Dermis microvascular lymphatic vessel endothelial cell (primary cell): Measurements from ENCODE around the gene PGBD2. TPM values are rescaled to one million over a fixed set of nuclear protein-coding genes. Genes with fewer than 3 reads are reported as not detected.
"Not testable (repeated sequence)": the region's sequence is repeated elsewhere in the genome, so short reads cannot be mapped to it uniquely, and the experiment has no call there.

Source experiments
- DNase-seq, 2 donors: peaks; one replicate each; pipeline versions ENCODE4 v3.0.0 to v3.0.0-alpha.2; 2010; ENCODE audit warnings: low read depth in 2 of 2
- total RNA-seq: library from RNA; depleted of rRNA; stranded (reverse); fragments of >200 nt; gene quantifications from 2 replicates; pipeline ENCODE4 v1.2.1, GENCODE V29; 2014

PGBD2 gene
- total RNA-seq, 1 donor from 2014 or later = 5.9 TPM

DNA sequence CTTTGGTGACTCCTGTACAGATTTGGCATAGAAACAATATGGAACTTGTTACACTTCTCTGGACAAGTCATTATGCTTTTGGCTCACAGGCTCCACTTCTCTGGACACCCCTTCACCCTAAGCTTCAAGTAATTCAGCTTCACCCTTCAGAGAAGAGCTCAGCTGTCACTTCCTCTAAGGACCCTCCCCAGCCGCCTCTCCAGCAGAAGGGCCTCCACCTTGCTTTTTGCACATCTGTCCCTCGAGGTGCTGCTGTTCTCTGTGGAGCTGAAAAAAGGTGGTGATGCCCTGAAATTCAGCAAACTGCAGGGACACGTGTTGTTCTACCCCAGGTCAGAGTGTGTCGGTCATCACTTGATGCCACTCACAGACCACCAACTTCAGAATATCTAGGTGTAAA, 19.8 kb downstream of the PGBD2 start:
- not testable (repeated sequence) for DNase-seq

- no peak for DNase-seq
Observed at GRCh38 chr1:248926401-248927182, 20.6 kb downstream of the PGBD2 start.

DNA sequence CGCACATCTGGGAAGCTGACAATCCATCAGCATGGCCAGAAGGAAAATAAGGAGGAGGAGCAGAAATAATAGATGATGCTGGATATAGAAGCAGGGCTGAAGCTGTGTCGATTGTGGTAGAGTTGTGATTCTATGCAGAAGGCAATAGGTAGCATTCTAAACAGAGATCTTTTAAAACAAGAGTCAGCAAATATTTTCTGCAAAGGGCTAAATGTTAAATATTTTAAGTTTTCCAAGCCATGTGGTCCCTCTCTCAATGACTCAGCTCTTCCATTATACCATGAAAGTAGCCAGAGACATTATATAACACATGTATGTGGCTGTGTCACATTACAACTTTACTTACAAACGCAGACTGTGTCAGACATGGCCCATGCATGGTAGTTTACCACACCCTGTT, 21.2 kb downstream of the PGBD2 start:
- DNase-seq = not testable (repeated sequence)

GRCh38 chr1:248928122-248928521, 22.1 kb downstream of the PGBD2 start:
- not testable (repeated sequence) for DNase-seq

DNA sequence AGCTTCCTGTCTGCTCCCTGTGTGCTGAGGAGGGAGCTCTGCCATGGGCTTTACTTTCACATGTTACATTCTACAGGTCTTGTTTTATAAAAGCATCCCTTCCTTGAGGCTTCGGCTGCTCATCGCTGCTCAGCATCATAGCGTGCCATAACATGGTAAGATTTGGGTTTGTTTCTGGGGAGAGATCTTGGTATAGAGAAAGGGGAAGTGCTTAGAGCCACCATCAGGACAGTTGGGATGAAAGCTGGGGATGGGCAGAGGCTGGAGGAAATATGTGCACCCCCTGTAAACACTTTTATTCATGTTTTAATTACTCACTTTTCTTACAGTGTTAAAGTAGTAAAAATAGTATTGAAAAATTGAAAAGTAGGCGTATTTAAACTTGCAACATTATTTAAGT, 24.0 kb downstream of the PGBD2 start:
- not testable (repeated sequence) for DNase-seq

DNA sequence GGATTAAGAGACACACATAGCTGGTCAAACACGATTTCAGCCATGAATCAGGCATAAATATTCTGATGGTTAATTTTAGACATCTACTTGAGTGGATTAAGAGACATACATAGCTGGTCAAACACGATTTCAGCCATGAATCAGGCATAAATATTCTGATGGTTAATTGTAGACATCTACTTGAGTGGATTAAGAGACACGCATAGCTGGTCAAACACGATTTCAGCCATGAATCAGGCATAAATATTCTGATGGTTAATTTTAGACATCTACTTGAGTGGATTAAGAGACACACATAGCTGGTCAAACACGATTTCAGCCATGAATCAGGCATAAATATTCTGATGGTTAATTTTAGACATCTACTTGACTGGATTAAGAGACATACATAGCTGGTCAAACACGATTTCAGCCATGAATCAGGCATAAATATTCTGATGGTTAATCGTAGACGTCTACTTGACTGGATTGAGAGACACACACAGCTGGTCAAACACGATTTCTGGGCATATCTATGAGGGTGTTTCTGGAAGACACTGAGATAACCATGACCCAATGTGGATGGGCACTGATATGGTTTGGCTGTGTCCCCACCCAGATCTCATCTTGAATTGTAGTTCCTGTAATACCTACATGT, 32.3 kb downstream of the PGBD2 start:
- not testable (repeated sequence) for DNase-seq

GRCh38 chr1:248944134-248944999, 38.3 kb downstream of the PGBD2 start:
- DNase-seq = not testable (repeated sequence)

- not testable (repeated sequence) for DNase-seq
Observed at GRCh38 chr1:248945000-248945423, 39.0 kb downstream of the PGBD2 start.

- peak in 1 of 2 donors; percentile 33 for DNase-seq
Observed at GRCh38 chr1:248945453-248945852, 39.4 kb downstream of the PGBD2 start.

DNA sequence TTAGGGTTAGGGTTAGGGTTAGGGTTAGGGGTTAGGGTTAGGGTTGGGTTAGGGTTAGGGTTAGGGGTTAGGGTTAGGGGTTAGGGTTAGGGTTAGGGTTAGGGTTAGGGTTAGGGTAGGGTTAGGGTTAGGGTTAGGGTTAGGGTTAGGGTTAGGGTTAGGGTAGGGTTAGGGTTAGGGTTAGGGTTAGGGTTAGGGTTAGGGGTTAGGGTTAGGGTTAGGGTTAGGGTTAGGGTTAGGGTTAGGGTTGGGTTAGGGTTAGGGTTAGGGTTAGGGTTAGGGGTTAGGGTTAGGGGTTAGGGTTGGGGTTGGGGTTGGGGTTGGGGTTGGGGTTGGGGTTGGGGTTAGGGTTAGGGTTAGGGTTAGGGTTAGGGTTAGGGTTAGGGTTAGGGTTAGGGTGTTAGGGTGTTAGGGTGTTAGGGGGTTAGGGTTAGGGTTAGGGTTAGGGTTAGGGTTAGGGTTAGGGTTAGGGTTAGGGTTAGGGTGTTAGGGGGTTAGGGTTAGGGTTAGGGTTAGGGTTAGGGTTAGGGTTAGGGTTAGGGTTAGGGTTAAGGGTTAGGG, 39.9 kb downstream of the PGBD2 start:
- DNase-seq = not testable (repeated sequence)

Other genes starting within 250 kb of the PGBD2 start
- gene OR14I1, start 203.5 kb upstream of the PGBD2 start, total RNA-seq = not detected in 2 replicates
- not detected in 2 replicates for gene LYPD8, start 150.5 kb upstream of the PGBD2 start, total RNA-seq
- gene SH3BP5L, start 80.3 kb upstream of the PGBD2 start, total RNA-seq = 17.6 and 24.8 TPM in 2 replicates
- 15.9 and 22.9 TPM in 2 replicates for gene ZNF672, start 68.0 kb upstream of the PGBD2 start, total RNA-seq
- 5.0 and 6.6 TPM in 2 replicates for gene ZNF692, start 47.1 kb upstream of the PGBD2 start, total RNA-seq